HepG2 (cell line): Measurements from ENCODE around the gene SMIM1. TPM values are rescaled to one million over a fixed set of nuclear protein-coding genes. Genes with fewer than 3 reads are reported as not detected.

Source experiments
- ATAC-seq: fragments of 200-7000 bp; cut with Tn5 transposase; 3 replicates; pipeline ENCODE4 v1.9.1; 2020; ENCODE audit warnings: mild to moderate bottlenecking, moderate library complexity
- BruUV-seq: library from RNA; stranded (reverse); fragments of 400-500 nt; replicated peaks from 2 replicates; lab custom pipeline; 2021; lab: Mats Ljungman, UMichigan
- CTCF ChIA-PET: fragments of 300-600 bp; formaldehyde crosslinking; extraction: SDS; loops from one replicate; lab custom pipeline; 2021; ENCODE audit warnings: low total read pairs, inconsistent platforms, low intra/inter-chr PET ratio; lab: Yijun Ruan, JAX
- POLR2A ChIA-PET: fragments of 350-600 bp; sonication (Branson Sonifier 250); formaldehyde crosslinking; loops from one replicate; lab custom pipeline; 2020; ENCODE audit warnings: antibody characterized with exemption, inconsistent platforms; lab: Yijun Ruan, JAX
- DNase-seq: peaks from one replicate; pipeline ENCODE4 v3.0.0-alpha.2; 2015; ENCODE audit warnings: low spot score
- FAIRE-seq: peaks from 3 replicates; lab custom pipeline; 2011; peaks lifted over from hg19 to GRCh38; lab: Jason Lieb, UNC
- H2AFZ ChIP-seq: one replicate; pipeline ENCODE4 v1.6.1; 2011; ENCODE audit warnings: low read length, inconsistent platforms
- H3K27ac ChIP-seq: fragments of 300-600 bp; 3 replicates; pipeline ENCODE4 v1.8.0; 2011; ENCODE audit warnings: mixed run types, mild to moderate bottlenecking, mixed read lengths, low read length, inconsistent platforms; ENCODE audit not compliant: insufficient read depth; ENCODE audit errors: extremely low read length
- H3K27me3 ChIP-seq, 2 experiments: fragments of 200-600 bp in 1 of 2; 2 replicates in 1 of 2; 3 replicates in 1 of 2; pipeline versions ENCODE4 v1.6.0 to v1.8.0; 2011; ENCODE audit warnings: low read length in 2 of 2, mild to moderate bottlenecking in 2 of 2, moderate library complexity in 2 of 2, inconsistent platforms in 1 of 2; ENCODE audit not compliant: insufficient read depth in 2 of 2, control insufficient read depth in 1 of 2
- H3K36me3 ChIP-seq, 2 experiments: fragments of 200-600 bp in 1 of 2; replicated peaks in 1 of 2; 2 replicates in 1 of 2; 3 replicates in 1 of 2; pipeline versions ENCODE4 v1.5.1 to v1.8.0; 2011; ENCODE audit warnings: low read length in 2 of 2, inconsistent platforms in 1 of 2; ENCODE audit not compliant: insufficient read depth in 2 of 2, control insufficient read depth in 1 of 2
- H3K4me1 ChIP-seq: 2 replicates; pipeline ENCODE4 v1.5.1; 2012; ENCODE audit warnings: low read length, inconsistent platforms; ENCODE audit not compliant: insufficient read depth
- H3K4me2 ChIP-seq: 2 replicates; pipeline ENCODE4 v1.6.0; 2011; ENCODE audit warnings: low read depth, low read length, inconsistent platforms
- H3K4me3 ChIP-seq, 3 experiments: fragments of 200-600 bp in 1 of 3; sonication (generic), shearing (Covaris generic) in 1 of 3; replicated peaks in 1 of 3; 2 replicates each; pipeline ENCODE4 v1.5.1; 2011 to 2016; ENCODE audit warnings: low read length in 3 of 3, inconsistent platforms in 2 of 3, low read depth in 2 of 3, mild to moderate bottlenecking in 2 of 3, control low read depth in 1 of 3, mixed read lengths in 1 of 3; ENCODE audit not compliant: insufficient read depth in 1 of 3
- H3K79me2 ChIP-seq: one replicate; pipeline ENCODE4 v1.6.1; 2011; ENCODE audit warnings: low read length, inconsistent platforms; ENCODE audit not compliant: insufficient read depth
- H3K9ac ChIP-seq: 2 replicates; pipeline ENCODE4 v1.6.0; 2011; ENCODE audit warnings: mild to moderate bottlenecking, low read depth, low read length, inconsistent platforms; ENCODE audit not compliant: insufficient read depth
- H3K9me3 ChIP-seq: 2 replicates; pipeline ENCODE4 v1.5.1; 2012; ENCODE audit warnings: mild to moderate bottlenecking, low read length
- H4K20me1 ChIP-seq: 2 replicates; pipeline ENCODE4 v1.6.0; 2011; ENCODE audit warnings: inconsistent platforms, mild to moderate bottlenecking, low read length, moderate library complexity; ENCODE audit not compliant: insufficient read depth
- ARNT ChIP-seq: fragments of 450-650 bp; IDR thresholded peaks from 2 replicates; pipeline ENCODE4 v1.6.1; 2017
- GZF1 ChIP-seq: sonication (generic); formaldehyde crosslinking; IDR thresholded peaks from 2 replicates; pipeline ENCODE4 v1.5.1; 2020; ENCODE audit warnings: mild to moderate bottlenecking, missing genetic modification reagents
- HDAC6 ChIP-seq: fragments of 200-600 bp; sonication (generic); IDR thresholded peaks from 2 replicates; pipeline ENCODE4 v1.7.0; 2017; ENCODE audit warnings: mild to moderate bottlenecking, antibody characterized with exemption, low read length, low read depth
- SOX13 ChIP-seq, 3 experiments: fragments of 450-650 bp in 1 of 3; sonication (generic) in 1 of 3; formaldehyde crosslinking in 1 of 3; IDR thresholded peaks in 2 of 3; conservative IDR thresholded peaks in 1 of 3; 2 replicates each; pipeline versions ENCODE4 v1.5.0 to v1.6.1; 2016 to 2020; ENCODE audit warnings: antibody characterized with exemption in 1 of 3, mild to moderate bottlenecking in 1 of 3, missing compliant biosample characterization in 1 of 3, missing genetic modification reagents in 1 of 3, moderate library complexity in 1 of 3
- SRSF9 ChIP-seq: fragments of 200-400 bp; formaldehyde crosslinking; IDR thresholded peaks from 2 replicates; pipeline ENCODE4 v1.6.1; 2018; ENCODE audit warnings: borderline replicate concordance, mild to moderate bottlenecking, low read depth, low read length; ENCODE audit not compliant: insufficient read depth, poor library complexity, severe bottlenecking
- SYNCRIP ChIP-seq: fragments of 200-400 bp; formaldehyde crosslinking; IDR thresholded peaks from 2 replicates; pipeline ENCODE4 v1.6.1; 2018; ENCODE audit warnings: mild to moderate bottlenecking, low read depth, low read length; ENCODE audit not compliant: insufficient read depth
- TP53 ChIP-seq: sonication (generic); formaldehyde crosslinking; conservative IDR thresholded peaks from 2 replicates; pipeline ENCODE4 v1.4.0; 2020; ENCODE audit warnings: missing genetic modification reagents
- ZNF205 ChIP-seq: IDR thresholded peaks from 2 replicates; pipeline ENCODE4 v1.6.1; 2018; ENCODE audit warnings: missing biosample characterization, missing genetic modification reagents
- ZNF354B ChIP-seq: sonication (generic); formaldehyde crosslinking; IDR thresholded peaks from 2 replicates; pipeline ENCODE4 v1.8.0; 2022; ENCODE audit warnings: mild to moderate bottlenecking, missing genetic modification reagents
- ZNF512 ChIP-seq: sonication (generic); formaldehyde crosslinking; IDR thresholded peaks from 2 replicates; pipeline ENCODE4 v1.4.0; 2020; ENCODE audit warnings: mild to moderate bottlenecking, missing genetic modification reagents
- ZNF841 ChIP-seq: sonication (generic); formaldehyde crosslinking; IDR thresholded peaks from 2 replicates; pipeline ENCODE4 v1.8.1; 2023; ENCODE audit warnings: missing genetic modification reagents, borderline replicate concordance
- WGBS: methylation state at CpG from one replicate; pipeline ENCODE4 v1.1.6; 2017; ENCODE audit warnings: low lambda C conversion rate; 5-methylcytosine and 5-hydroxymethylcytosine counted together
- in situ Hi-C: cut with HindIII; loops from 2 replicates; pipeline ENCODE4 v1.10.0; 2017; ENCODE audit warnings: low pct_unique_long_range_greater_than_20kb; ENCODE audit not compliant: extremely low pct_ligation_motif_present
- intact Hi-C: fragments of 100-400 bp; cut with micrococcal nuclease; formaldehyde crosslinking; loops from one replicate; pipeline ENCODE4 v1.10.0; 2022; ENCODE audit not compliant: unreplicated experiment
- polyA plus RNA-seq, 8 experiments: library from polyadenylated mRNA; depleted of rRNA in 3 of 8; stranded (reverse) in 7 of 8; unstranded in 1 of 8; fragments of >200 nt; fragmentation: Illumina TruSeq in 4 of 8; extraction: Trizol in 4 of 8; gene quantifications; 2 replicates each; pipeline versions ENCODE4 v1.2.1 to v1.2.3, GENCODE V29; 2011 to 2016; ENCODE audit warnings: low read depth in 4 of 8, missing spikeins in 1 of 8, mixed read lengths in 1 of 8; ENCODE audit not compliant: insufficient read depth in 1 of 8
- total RNA-seq, 5 experiments: library from RNA; depleted of rRNA; stranded (reverse); fragments of >200 nt; fragmentation: Illumina TruSeq; extraction: Trizol; gene quantifications; 2 replicates each; pipeline ENCODE4 v1.2.3, GENCODE V29; 2016; ENCODE audit warnings: low read depth in 1 of 5
- TF ChIP-seq, protein P1 (sequence below): sonication (generic); formaldehyde crosslinking; IDR thresholded peaks from 2 replicates; pipeline ENCODE4 v1.8.1; 2022; ENCODE audit warnings: low read depth, mild to moderate bottlenecking, missing genetic modification reagents
- TF ChIP-seq, protein P2 (sequence below): sonication (generic); formaldehyde crosslinking; IDR thresholded peaks from 2 replicates; pipeline ENCODE4 v1.9.0; 2021; ENCODE audit warnings: missing genetic modification reagents, mild to moderate bottlenecking, borderline replicate concordance
- TF ChIP-seq, protein P3 (sequence below): fragments of 450-650 bp; IDR thresholded peaks from 2 replicates; pipeline ENCODE4 v1.6.1; 2017

SMIM1 gene
- total and polyA plus RNA-seq, 2 of the 13 experiments (the other 11 are each of a cell fraction or from before 2014, with no cell fraction given): 12.4 to 56.3 TPM

DNA sequence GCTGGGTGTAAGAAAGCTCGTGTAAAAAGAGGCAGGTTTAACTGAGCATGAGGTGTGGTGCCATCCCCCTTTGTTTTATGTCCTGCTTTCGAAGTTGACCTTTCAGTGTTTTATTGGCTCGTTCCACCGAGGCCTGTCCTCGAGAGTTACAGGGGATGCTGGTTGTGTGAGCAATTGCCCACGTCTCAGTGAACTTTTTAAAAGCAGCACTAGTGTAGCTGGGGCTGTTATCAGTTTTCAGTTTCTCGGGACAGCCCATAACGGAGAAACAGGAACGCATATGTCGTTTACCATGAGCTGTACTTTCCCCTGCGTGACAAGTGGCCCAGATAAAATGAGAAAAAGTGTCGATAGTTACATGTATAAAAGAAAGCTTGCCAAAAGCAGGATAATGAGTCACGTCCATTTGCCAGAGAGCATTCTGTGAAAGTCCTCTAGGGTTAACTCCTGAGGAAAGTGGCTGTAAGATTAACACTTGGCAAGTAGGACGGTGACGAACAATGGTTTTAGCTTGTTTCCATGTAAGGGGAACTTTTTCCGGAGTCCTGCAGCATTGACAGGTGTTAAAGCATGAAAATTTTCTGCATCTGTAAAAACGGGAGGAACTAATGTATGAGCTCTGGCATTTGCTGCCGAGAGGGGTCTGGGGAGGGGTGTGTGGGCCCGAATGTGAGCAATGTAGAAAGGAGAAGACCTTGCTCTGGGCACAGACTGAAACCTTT, 31.5 kb downstream of the SMIM1 start:
- Histone ChIP-seq H3K9me3 (no peaks in the 10 kb centered on the region), H3K4me1 (peaks cover 24% of the 10 kb centered on the region), H3K9ac (no peak overlapping the region), H3K27ac (no peak overlapping the region), H4K20me1 (no peaks in the 10 kb centered on the region), H3K79me2 (no peaks in the 10 kb centered on the region), H3K4me3 (no peak overlapping the region; a peak in 1 of 6 replicates), H3K4me2 (peak overlapping the region; percentile 46; the same call in 1 of the 2 replicates), H2AFZ (peak overlapping the region; percentile 54), H3K27me3 (peaks cover 0 to 21% of the 10 kb centered on the region in 2 experiments; a peak in 2 of 5 replicates), H3K36me3 (no peaks in the 10 kb centered on the region)
- FAIRE-seq (no peak), DNase-seq (no peak), ATAC-seq (no peak)
- ChIA-PET CTCF (no interaction called here), POLR2A (no interaction called here)
- 16% methylated on average over 19 of the region's 19 CpGs for WGBS
- intact Hi-C loops: no loop called here
- in situ Hi-C loops: no loop called here
- no TSS peak for BruUV-seq
- TF ChIP-seq SRSF9 (no peak), GZF1 (no peak), ZNF841 (CRISPR knock-in tag) (no peak), ZNF205 (CRISPR knock-in tag) (no peak), HDAC6 (no peak), ARNT (no peak), ZNF354B (CRISPR knock-in tag) (no peak), SOX13 (IDR thresholded peaks at IDR 0.05) (no peak), SOX13 (CRISPR knock-in tag; conservative IDR thresholded peaks at IDR 0.05 in 1 of 2, IDR thresholded peaks at IDR 0.05 in 1 of 2) (no peak), ZNF512 (CRISPR knock-in tag) (no peak), TP53 (no peak), SYNCRIP (no peak)
- TF ChIP-seq, protein P1, sequence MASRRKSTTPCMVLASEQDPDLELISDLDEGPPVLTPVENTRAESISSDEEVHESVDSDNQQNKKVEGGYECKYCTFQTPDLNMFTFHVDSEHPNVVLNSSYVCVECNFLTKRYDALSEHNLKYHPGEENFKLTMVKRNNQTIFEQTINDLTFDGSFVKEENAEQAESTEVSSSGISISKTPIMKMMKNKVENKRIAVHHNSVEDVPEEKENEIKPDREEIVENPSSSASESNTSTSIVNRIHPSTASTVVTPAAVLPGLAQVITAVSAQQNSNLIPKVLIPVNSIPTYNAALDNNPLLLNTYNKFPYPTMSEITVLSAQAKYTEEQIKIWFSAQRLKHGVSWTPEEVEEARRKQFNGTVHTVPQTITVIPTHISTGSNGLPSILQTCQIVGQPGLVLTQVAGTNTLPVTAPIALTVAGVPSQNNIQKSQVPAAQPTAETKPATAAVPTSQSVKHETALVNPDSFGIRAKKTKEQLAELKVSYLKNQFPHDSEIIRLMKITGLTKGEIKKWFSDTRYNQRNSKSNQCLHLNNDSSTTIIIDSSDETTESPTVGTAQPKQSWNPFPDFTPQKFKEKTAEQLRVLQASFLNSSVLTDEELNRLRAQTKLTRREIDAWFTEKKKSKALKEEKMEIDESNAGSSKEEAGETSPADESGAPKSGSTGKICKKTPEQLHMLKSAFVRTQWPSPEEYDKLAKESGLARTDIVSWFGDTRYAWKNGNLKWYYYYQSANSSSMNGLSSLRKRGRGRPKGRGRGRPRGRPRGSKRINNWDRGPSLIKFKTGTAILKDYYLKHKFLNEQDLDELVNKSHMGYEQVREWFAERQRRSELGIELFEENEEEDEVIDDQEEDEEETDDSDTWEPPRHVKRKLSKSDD: no peak
- TF ChIP-seq, protein P2, sequence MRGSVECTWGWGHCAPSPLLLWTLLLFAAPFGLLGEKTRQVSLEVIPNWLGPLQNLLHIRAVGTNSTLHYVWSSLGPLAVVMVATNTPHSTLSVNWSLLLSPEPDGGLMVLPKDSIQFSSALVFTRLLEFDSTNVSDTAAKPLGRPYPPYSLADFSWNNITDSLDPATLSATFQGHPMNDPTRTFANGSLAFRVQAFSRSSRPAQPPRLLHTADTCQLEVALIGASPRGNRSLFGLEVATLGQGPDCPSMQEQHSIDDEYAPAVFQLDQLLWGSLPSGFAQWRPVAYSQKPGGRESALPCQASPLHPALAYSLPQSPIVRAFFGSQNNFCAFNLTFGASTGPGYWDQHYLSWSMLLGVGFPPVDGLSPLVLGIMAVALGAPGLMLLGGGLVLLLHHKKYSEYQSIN: no peak
- TF ChIP-seq, protein P3, sequence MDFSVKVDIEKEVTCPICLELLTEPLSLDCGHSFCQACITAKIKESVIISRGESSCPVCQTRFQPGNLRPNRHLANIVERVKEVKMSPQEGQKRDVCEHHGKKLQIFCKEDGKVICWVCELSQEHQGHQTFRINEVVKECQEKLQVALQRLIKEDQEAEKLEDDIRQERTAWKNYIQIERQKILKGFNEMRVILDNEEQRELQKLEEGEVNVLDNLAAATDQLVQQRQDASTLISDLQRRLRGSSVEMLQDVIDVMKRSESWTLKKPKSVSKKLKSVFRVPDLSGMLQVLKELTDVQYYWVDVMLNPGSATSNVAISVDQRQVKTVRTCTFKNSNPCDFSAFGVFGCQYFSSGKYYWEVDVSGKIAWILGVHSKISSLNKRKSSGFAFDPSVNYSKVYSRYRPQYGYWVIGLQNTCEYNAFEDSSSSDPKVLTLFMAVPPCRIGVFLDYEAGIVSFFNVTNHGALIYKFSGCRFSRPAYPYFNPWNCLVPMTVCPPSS: no peak
